Panc1 (cell line): ENCODE data around the gene CIB2. TPM values are rescaled to one million over a fixed set of nuclear protein-coding genes. Genes with fewer than 3 reads are reported as not detected.

Source experiments
- ATAC-seq: fragments of 200-7000 bp; cut with Tn5 transposase; 2 replicates; pipeline ENCODE4 v1.9.1; 2020; ENCODE audit warnings: mild to moderate bottlenecking, moderate library complexity
- BruUV-seq: library from RNA; stranded (reverse); fragments of 400-500 nt; replicated peaks from 2 replicates; lab custom pipeline; 2021; lab: Mats Ljungman, UMichigan
- CTCF ChIA-PET: fragments of 300-600 bp; sonication (Branson Sonifier 250); formaldehyde crosslinking; loops from one replicate; lab custom pipeline; 2022; ENCODE audit warnings: antibody characterized with exemption; lab: Charles Lee
- POLR2A ChIA-PET: fragments of 300-600 bp; sonication (Branson Sonifier 250); formaldehyde crosslinking; loops from one replicate; lab custom pipeline; 2022; ENCODE audit warnings: antibody characterized with exemption; lab: Charles Lee
- DNase-seq: peaks from one replicate; pipeline ENCODE4 v3.0.0-alpha.2; 2010; ENCODE audit warnings: low read depth, low spot score
- H3K27ac ChIP-seq: 2 replicates; pipeline ENCODE4 v1.5.1; 2011; ENCODE audit warnings: mild to moderate bottlenecking, low read length, inconsistent platforms
- H3K27me3 ChIP-seq: fragments of 200-500 bp; sonication (Bioruptor generic); 2 replicates; pipeline ENCODE4 v1.6.0; 2014; ENCODE audit warnings: low read length, inconsistent platforms; ENCODE audit not compliant: control insufficient read depth, insufficient read depth
- H3K36me3 ChIP-seq: fragments of 200-500 bp; sonication (Bioruptor generic); 2 replicates; pipeline ENCODE4 v1.5.1; 2014; ENCODE audit warnings: inconsistent platforms, mild to moderate bottlenecking, low read length, moderate library complexity; ENCODE audit not compliant: control insufficient read depth, insufficient read depth
- H3K4me1 ChIP-seq: 2 replicates; pipeline ENCODE4 v1.5.1; 2011; ENCODE audit warnings: inconsistent platforms, mild to moderate bottlenecking, low read length, moderate library complexity; ENCODE audit not compliant: control insufficient read depth, insufficient read depth
- H3K4me3 ChIP-seq, 2 experiments: 2 replicates each; pipeline ENCODE4 v1.5.1; 2011 to 2012; ENCODE audit warnings: low read depth in 2 of 2, low read length in 2 of 2, mild to moderate bottlenecking in 2 of 2, inconsistent platforms in 1 of 2, moderate library complexity in 1 of 2
- H3K9me3 ChIP-seq: fragments of 200-500 bp; sonication (Bioruptor generic); 2 replicates; pipeline ENCODE4 v1.5.1; 2014; ENCODE audit warnings: low read depth, mild to moderate bottlenecking, inconsistent platforms, low read length, moderate library complexity; ENCODE audit not compliant: control insufficient read depth, insufficient read depth
- CTCF ChIP-seq: fragments of 450-650 bp; IDR thresholded peaks from 2 replicates; pipeline ENCODE4 v1.5.1; 2017; ENCODE audit warnings: mild to moderate bottlenecking
- POLR2AphosphoS5 ChIP-seq: IDR thresholded peaks from 2 replicates; pipeline ENCODE4 v1.6.1; 2012; ENCODE audit warnings: mild to moderate bottlenecking, low read depth, low read length, moderate library complexity
- REST ChIP-seq, 2 experiments: IDR thresholded peaks; 2 replicates each; pipeline ENCODE4 v1.6.1; 2011 to 2012; ENCODE audit warnings: low read depth in 2 of 2, control low read depth in 1 of 2, low read length in 1 of 2, mild to moderate bottlenecking in 1 of 2, moderate library complexity in 1 of 2; ENCODE audit not compliant: insufficient read depth in 1 of 2
- SIN3A ChIP-seq: IDR thresholded peaks from 2 replicates; pipeline ENCODE4 v1.6.1; 2012; ENCODE audit warnings: low read depth, mild to moderate bottlenecking, low read length, moderate library complexity, borderline replicate concordance; ENCODE audit not compliant: insufficient read depth
- TCF7L2 ChIP-seq: IDR thresholded peaks from 2 replicates; pipeline ENCODE4 v1.6.1; 2011; ENCODE audit warnings: mild to moderate bottlenecking, low read depth, low read length, inconsistent platforms
- in situ Hi-C: cut with HindIII; loops from 2 replicates; pipeline ENCODE4 v1.10.0; 2016; ENCODE audit warnings: low sequenced_read_pairs, low pct_unique_long_range_greater_than_20kb
- intact Hi-C: fragments of 100-400 bp; cut with micrococcal nuclease; formaldehyde crosslinking; loops from one replicate; pipeline ENCODE4 v1.10.0; 2022; ENCODE audit not compliant: unreplicated experiment
- total RNA-seq: library from RNA; stranded (reverse); gene quantifications from one replicate; pipeline ENCODE4 v1.2.1, GENCODE V29; 2021; ENCODE audit not compliant: unreplicated experiment

The CIB2 gene
- total RNA-seq, 1 experiment from 2014 or later: 37.3 TPM

GRCh38 chr15:78112551-78112950, 18.7 kb downstream of the CIB2 start:
- no peak for DNase-seq
- ChIA-PET CTCF (interaction anchor here (0.8 to 1.8 kb wide), 5 partner anchors 14 to 138 kb away, joined by 3 to 13 read pairs (median 7); no protein-coding TSS in a partner anchor), POLR2A (interaction anchor here (0.6 to 0.7 kb wide), 2 partner anchors 15 to 110 kb away, joined by 3 to 4 read pairs; no protein-coding TSS in a partner anchor)
- no peaks in the 10 kb centered on the region for H3K36me3 ChIP-seq
- ATAC-seq: no peak
- intact Hi-C loops: loop anchor here (2.0 to 5.0 kb wide), 2 partner anchors 85 to 128 kb away; no protein-coding TSS in a partner anchor
- H3K4me3 ChIP-seq: no peak overlapping the region
- no peaks in the 10 kb centered on the region for H3K27me3 ChIP-seq
- no peak overlapping the region for H3K27ac ChIP-seq
- no TSS peak for BruUV-seq
- in situ Hi-C loops: no loop called here
- H3K4me1 ChIP-seq: no peaks in the 10 kb centered on the region
- no peaks in the 10 kb centered on the region for H3K9me3 ChIP-seq
- no peak for TF ChIP-seq SIN3A
- TF ChIP-seq REST (IDR thresholded peaks at IDR 0.05; ENCODE audit: insufficient read depth in 1 of 2, low read depth in 2 of 2, low read length in 1 of 2): no peak
- TF ChIP-seq TCF7L2: no peak
- no peak for TF ChIP-seq CTCF
- no peak for TF ChIP-seq POLR2AphosphoS5

- Histone ChIP-seq H3K4me3 (no peak overlapping the region), H3K4me1 (no peaks in the 10 kb centered on the region), H3K27me3 (no peaks in the 10 kb centered on the region), H3K9me3 (no peaks in the 10 kb centered on the region), H3K27ac (no peak overlapping the region), H3K36me3 (no peaks in the 10 kb centered on the region)
- POLR2A ChIA-PET: no interaction called here
- CTCF ChIA-PET: interaction anchor here (0.7 to 0.8 kb wide), 3 partner anchors 10 to 129 kb away, joined by 3 to 4 read pairs (median 4); no protein-coding TSS in a partner anchor
- TF ChIP-seq CTCF (no peak), REST (IDR thresholded peaks at IDR 0.05; ENCODE audit: insufficient read depth in 1 of 2, low read depth in 2 of 2, low read length in 1 of 2) (no peak), TCF7L2 (no peak), SIN3A (no peak), POLR2AphosphoS5 (no peak)
- intact Hi-C loops: loop anchor here (2.0 to 5.0 kb wide), 2 partner anchors 86 to 129 kb away; no protein-coding TSS in a partner anchor
- in situ Hi-C loops: no loop called here
- ATAC-seq (no peak), DNase-seq (no peak)
- no TSS peak for BruUV-seq
Measured at GRCh38 chr15:78111788-78112187, 19.5 kb downstream of the CIB2 start.
